GM18867 (cell line): ENCODE measurements around the gene KCNJ8.
"Not testable (repeated sequence)": the region's sequence is repeated elsewhere in the genome, so short reads cannot be mapped to it uniquely, and the experiment has no call there.

Source experiments
- ATAC-seq: cut with Tn5 transposase; IDR thresholded peaks from one replicate; pipeline ENCODE4 v1.9.1; 2021; ENCODE audit warnings: mild to moderate bottlenecking, moderate library complexity; ENCODE audit not compliant: unreplicated experiment

Gene KCNJ8

GRCh38 chr12:21774358-21775132 lies at the start of gene KCNJ8:
Gene KCNJ8, minus strand, starts transcription at chr12:21774706. Its CDS starts 1,090 bp downstream, at chr12:21773616.
- ATAC-seq, result no peak

DNA sequence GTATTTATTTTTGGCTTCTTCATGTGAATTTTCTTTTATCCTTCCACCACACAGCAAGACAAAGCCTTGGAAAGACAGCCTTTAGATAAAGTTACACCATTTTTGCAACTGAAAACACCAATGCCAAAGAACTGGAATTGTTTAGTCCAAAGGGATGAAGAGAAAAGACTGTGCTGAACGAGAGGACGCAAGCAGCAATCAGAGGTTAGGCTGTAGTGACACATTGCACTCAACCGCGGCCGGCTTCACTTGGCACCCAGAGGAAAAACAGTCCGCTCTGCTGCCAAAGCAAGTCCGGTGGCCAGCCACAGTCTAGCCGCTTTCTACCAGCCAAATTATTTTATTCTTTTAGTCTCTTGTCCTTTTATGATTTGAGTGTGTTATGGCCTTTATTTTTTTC lies 49.1 kb upstream of the KCNJ8 start:
- ATAC-seq, result no peak

DNA sequence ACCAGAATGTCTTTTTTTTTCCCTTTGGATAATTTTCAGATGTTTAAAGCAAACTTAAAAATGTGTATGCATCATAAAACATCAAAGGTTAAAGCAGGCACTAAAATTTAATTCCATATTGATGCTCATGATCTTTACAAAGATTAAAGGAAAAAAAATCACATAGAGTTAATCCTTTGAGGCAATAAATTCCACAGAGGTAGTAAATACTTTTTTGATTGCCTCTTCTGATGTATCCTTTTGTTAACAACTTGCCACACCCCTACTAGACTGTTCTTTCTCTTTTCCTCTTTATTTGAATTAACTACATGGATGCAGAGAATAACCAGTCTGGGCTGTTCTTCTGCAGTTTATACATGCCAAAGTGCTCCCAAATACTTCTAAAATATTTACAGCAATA lies 45.2 kb upstream of the KCNJ8 start:
- ATAC-seq, result no peak

GRCh38 chr12:21819236-21819635 lies 44.7 kb upstream of the KCNJ8 start:
- ATAC-seq, result no peak

DNA sequence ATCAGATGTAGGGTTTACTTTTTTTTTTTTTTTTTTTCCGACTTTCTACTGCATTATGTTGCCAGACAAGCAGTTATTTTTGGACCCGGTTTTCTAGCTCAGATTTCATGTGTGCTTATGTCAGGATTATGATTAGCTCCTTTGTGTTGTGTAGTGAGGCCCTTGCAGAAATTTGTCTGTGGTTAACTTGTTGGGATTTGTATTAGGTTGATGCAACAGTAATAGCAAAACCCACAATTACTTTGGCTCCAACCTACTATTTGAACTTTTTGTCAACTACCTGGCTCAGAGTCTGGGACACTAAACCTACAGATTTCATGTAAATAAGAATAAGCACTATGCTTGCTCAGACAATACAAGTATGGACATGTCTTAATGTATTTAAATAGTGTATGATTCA lies 44.1 kb upstream of the KCNJ8 start:
- ATAC-seq, result no peak

GRCh38 chr12:21815306-21816062 lies 41.0 kb upstream of the KCNJ8 start:
- ATAC-seq, result no peak

GRCh38 chr12:21814814-21815213 lies 40.3 kb upstream of the KCNJ8 start:
- no peak for ATAC-seq

GRCh38 chr12:21814327-21814726 lies 39.8 kb upstream of the KCNJ8 start:
- ATAC-seq, result no peak

DNA sequence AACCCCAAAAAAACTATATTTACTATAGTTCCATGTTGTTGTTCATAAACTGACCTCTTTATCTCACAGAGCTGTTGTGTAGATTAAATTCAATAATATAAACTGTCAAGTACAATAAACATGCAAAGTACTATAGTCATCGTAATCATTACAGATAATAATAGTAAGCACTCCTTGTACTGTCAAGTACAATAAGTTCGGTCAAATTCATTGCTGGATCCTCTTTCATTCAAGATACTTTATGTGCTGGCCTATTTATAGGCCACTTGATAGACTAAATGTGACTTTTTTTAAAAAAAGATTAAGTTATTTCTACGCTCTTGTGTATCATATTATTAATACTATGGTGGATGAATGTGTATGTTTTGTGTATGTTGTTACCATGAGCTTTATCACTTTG lies 39.2 kb upstream of the KCNJ8 start:
- no peak for ATAC-seq

DNA sequence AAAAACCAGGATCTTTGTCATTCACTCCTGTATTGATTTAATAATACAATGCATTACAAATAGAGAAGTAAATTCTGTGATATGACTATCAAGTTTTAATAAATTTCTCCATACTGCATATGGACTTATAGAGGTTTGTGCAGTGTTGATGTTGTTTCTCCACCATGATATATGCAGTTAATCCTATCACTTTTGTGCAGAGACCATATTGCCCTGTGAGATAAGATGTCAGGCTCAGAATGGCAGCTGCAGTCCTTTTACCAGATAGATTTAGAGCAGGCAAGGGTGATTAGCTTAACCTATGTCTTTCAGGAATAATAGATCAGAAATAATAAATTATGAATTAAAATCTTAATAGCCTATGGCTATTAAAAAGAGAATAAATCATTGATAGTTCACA lies 38.6 kb upstream of the KCNJ8 start:
- ATAC-seq, result no peak

- not testable (repeated sequence) for ATAC-seq
These were observed 37.8 kb upstream of the KCNJ8 start for GRCh38 chr12:21812340-21812739.

GRCh38 chr12:21809100-21809499 lies 34.6 kb upstream of the KCNJ8 start:
- no peak for ATAC-seq

- ATAC-seq, result no peak
These were observed 31.7 kb upstream of the KCNJ8 start for GRCh38 chr12:21806255-21806654.

GRCh38 chr12:21801522-21802288 lies 27.2 kb upstream of the KCNJ8 start:
- no peak for ATAC-seq

- ATAC-seq, result no peak
These were observed 25.5 kb upstream of the KCNJ8 start for GRCh38 chr12:21800011-21800410.

GRCh38 chr12:21797539-21797938 lies 23.0 kb upstream of the KCNJ8 start:
- no peak for ATAC-seq

- ATAC-seq, result no peak
These were observed 21.3 kb upstream of the KCNJ8 start for GRCh38 chr12:21795648-21796328.

GRCh38 chr12:21794807-21795595 lies 20.5 kb upstream of the KCNJ8 start:
- not testable (repeated sequence) for ATAC-seq

DNA sequence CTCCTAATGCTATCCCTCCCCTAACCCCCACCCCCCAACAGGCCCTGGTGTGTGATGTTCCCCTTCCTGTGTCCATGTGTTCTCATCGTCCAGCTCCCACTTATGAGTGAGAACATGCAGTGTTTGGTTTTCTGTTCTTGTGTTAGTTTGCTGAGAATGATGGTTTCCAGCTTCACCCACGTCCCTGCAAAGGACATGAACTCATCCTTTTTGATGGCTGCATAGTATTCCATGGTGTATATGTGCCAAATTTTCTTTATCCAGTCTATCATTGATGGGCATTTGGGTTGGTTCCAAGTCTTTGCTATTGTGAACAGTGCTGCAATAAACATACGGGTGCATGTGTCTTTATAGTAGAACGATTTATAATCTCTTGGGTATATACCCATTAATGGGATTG lies 15.2 kb upstream of the KCNJ8 start:
- ATAC-seq, result not testable (repeated sequence)
